ENCODE results near the gene SYNM. TPM values are rescaled to one million over a fixed set of nuclear protein-coding genes. Genes with fewer than 3 reads are reported as not detected.

SYNM gene
- total RNA-seq, 1 experiment from 2014 or later: 1.9 TPM

DNA sequence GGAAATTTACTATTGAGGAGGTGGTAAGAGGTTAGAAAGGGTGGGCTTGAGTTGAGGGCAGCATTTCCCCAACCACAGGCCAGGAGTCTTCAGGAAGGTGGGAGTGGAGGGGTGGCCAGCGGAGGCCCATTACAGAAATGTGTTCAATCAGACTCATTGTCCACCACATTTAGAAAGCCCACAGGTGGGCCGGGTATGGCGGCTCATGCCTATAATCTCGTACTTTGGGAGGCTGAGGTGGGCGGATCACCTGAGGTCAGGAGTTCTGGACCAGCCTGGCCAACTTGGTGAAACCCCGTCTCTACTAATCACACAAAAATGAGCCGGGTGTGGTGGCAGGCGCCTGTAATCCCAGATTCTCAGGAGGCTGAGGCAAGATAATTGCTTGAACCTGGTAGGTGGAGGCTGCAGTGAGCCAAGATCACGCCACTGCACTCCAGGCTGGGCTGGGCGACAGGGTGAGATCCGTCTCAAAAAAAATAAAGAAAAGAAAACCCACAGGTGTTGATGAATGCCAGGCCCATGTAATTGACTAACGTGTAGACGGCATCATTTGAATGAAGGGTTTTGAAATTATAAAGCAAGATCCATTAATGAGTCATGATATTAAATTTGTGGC lies 12.2 kb upstream of the SYNM start:
- no peak overlapping the region for H3K56ac ChIP-seq (ENCODE audit: insufficient read length, low read depth, low read length)
- no peak for DNase-seq
- H3K18ac ChIP-seq (ENCODE audit: insufficient read length, low read depth, low read length): no peak overlapping the region
- no peak overlapping the region for H4K5ac ChIP-seq (ENCODE audit: insufficient read length, low read depth, low read length)
- no peak overlapping the region for H2BK120ac ChIP-seq (ENCODE audit: low read depth, low read length, poor library complexity, severe bottlenecking)
- no peak overlapping the region for H3K27ac Mint-ChIP-seq
- H4K91ac ChIP-seq (ENCODE audit: insufficient read length, low read depth, low read length): no peak overlapping the region
- TF ChIP-seq CTCF (conservative IDR thresholded peaks at IDR 0.05): no peak
- no peak overlapping the region for H4K8ac ChIP-seq (replicated peaks; ENCODE audit: insufficient read length, low read depth, low read length)
- peaks cover 0 to 3% of the 10 kb centered on the region in 2 experiments; a peak in 1 of 5 replicates for H3K9me3 Mint-ChIP-seq
- H3K23me2 ChIP-seq (ENCODE audit: insufficient read length, low read depth, low read length, poor library complexity, severe bottlenecking): no peaks in the 10 kb centered on the region
- H3K9me3 ChIP-seq (ENCODE audit: control insufficient read depth, low read depth, low read length): no peaks in the 10 kb centered on the region
- no peak overlapping the region for H2BK20ac ChIP-seq (ENCODE audit: low read depth, low read length, poor library complexity, severe bottlenecking)
- H3K36me3 Mint-ChIP-seq (ENCODE audit: insufficient read depth in 1 of 3, low read depth in 3 of 3): peaks cover 0 to 4% (median 4%) of the 10 kb centered on the region in 3 experiments; a peak in 3 of 7 replicates
- H3K14ac ChIP-seq (ENCODE audit: insufficient read depth, low read length): no peak overlapping the region
- WGBS (ENCODE audit: extremely low coverage, insufficient read length, low lambda C conversion rate): no CpG with 5 or more reads among the region's 13 CpGs
- no peak overlapping the region for H3K27ac ChIP-seq (ENCODE audit: insufficient read length, low read depth, low read length)
- no peak overlapping the region for H2BK12ac ChIP-seq (ENCODE audit: insufficient read length, low read depth, low read length)
- H3K23ac ChIP-seq (ENCODE audit: insufficient read length, low read depth, low read length): no peak overlapping the region
- H2AFZ ChIP-seq (ENCODE audit: low read length): no peak overlapping the region
- H2BK5ac ChIP-seq (ENCODE audit: insufficient read length, low read length): no peak overlapping the region
- H3T11ph ChIP-seq (ENCODE audit: low read length): no peak overlapping the region
- no peak overlapping the region for H2BK15ac ChIP-seq (ENCODE audit: low read depth, low read length)
- no peak overlapping the region for H3K4ac ChIP-seq (ENCODE audit: low read depth, low read length)
- peaks cover 18 to 21% of the 10 kb centered on the region in 2 experiments for H3K4me1 Mint-ChIP-seq
- peaks cover 17% of the 10 kb centered on the region for H3K27me3 Mint-ChIP-seq (ENCODE audit: low read depth)
- no peak overlapping the region; a peak in 1 of 5 replicates for H3K4me3 Mint-ChIP-seq
- H3K4me1 ChIP-seq (ENCODE audit: insufficient read depth, low read length): peaks cover 3% of the 10 kb centered on the region; the same call in 1 of the 2 replicates
- no peaks in the 10 kb centered on the region for H3K27me3 ChIP-seq (ENCODE audit: insufficient read depth, low read length)
- no peaks in the 10 kb centered on the region for H4K20me1 ChIP-seq (ENCODE audit: control insufficient read depth, insufficient read depth, insufficient read length)
- no peaks in the 10 kb centered on the region for H3K79me1 ChIP-seq (ENCODE audit: insufficient read depth, low read depth, low read length, poor library complexity, severe bottlenecking)
- no peak overlapping the region for H3K4me2 ChIP-seq (ENCODE audit: insufficient read depth, insufficient read length, low read length)
- H2AK5ac ChIP-seq (ENCODE audit: insufficient read length, low read length): no peak overlapping the region
- no peak overlapping the region for H3K9ac ChIP-seq (ENCODE audit: extremely low read depth, insufficient read length, low read length)
- no peaks in the 10 kb centered on the region for H3K79me2 ChIP-seq (ENCODE audit: insufficient read depth, low read length)

All from H9 (cell line).